Keratinocyte (primary cell): ENCODE data around the gene ANKRD27. TPM values are rescaled to one million over a fixed set of nuclear protein-coding genes. Genes with fewer than 3 reads are reported as not detected.

Experiments used
- DNase-seq: peaks from one replicate; pipeline ENCODE4 v3.0.0-alpha.2; 2011; ENCODE audit warnings: low read depth, missing footprints, low spot score
- FAIRE-seq: peaks from 2 replicates; lab custom pipeline; 2011; peaks lifted over from hg19 to GRCh38; lab: Jason Lieb, UNC
- H2AFZ ChIP-seq: 2 replicates; pipeline ENCODE4 v1.6.0; 2012; ENCODE audit warnings: low read length, control low read depth, inconsistent platforms; ENCODE audit not compliant: control insufficient read depth
- H3K27ac ChIP-seq: 2 replicates; pipeline ENCODE4 v1.5.1; 2011; ENCODE audit warnings: low read length; ENCODE audit not compliant: control insufficient read depth, insufficient read depth
- H3K27me3 ChIP-seq: 3 replicates; pipeline ENCODE4 v1.6.0; 2011; ENCODE audit warnings: low read length; ENCODE audit not compliant: control insufficient read depth, insufficient read depth; ENCODE audit errors: extremely low read depth
- H3K36me3 ChIP-seq, 2 experiments: 2 replicates in 1 of 2; 3 replicates in 1 of 2; pipeline ENCODE4 v1.5.1; 2011; ENCODE audit warnings: low read length in 2 of 2, mild to moderate bottlenecking in 1 of 2; ENCODE audit not compliant: control insufficient read depth in 2 of 2, insufficient read depth in 2 of 2; ENCODE audit errors: extremely low read depth in 1 of 2
- H3K4me1 ChIP-seq: 3 replicates; pipeline ENCODE4 v1.5.1; 2011; ENCODE audit warnings: low read length; ENCODE audit not compliant: control insufficient read depth, insufficient read depth; ENCODE audit errors: extremely low read depth
- H3K4me2 ChIP-seq: 3 replicates; pipeline ENCODE4 v1.6.0; 2011; ENCODE audit warnings: low read depth, low read length; ENCODE audit not compliant: control insufficient read depth, insufficient read depth; ENCODE audit errors: extremely low read depth
- H3K4me3 ChIP-seq, 3 experiments: fragments of 200-600 bp in 1 of 3; sonication (generic) in 1 of 3; 2 replicates in 2 of 3; 3 replicates in 1 of 3; pipeline ENCODE4 v1.5.1; 2011 to 2016; ENCODE audit warnings: low read length in 3 of 3, mild to moderate bottlenecking in 3 of 3, control low read depth in 2 of 3, inconsistent platforms in 1 of 3, low read depth in 1 of 3, mixed read lengths in 1 of 3, mixed run types in 1 of 3, moderate library complexity in 1 of 3; ENCODE audit not compliant: control insufficient read depth in 2 of 3, insufficient read depth in 2 of 3; ENCODE audit errors: extremely low read depth in 1 of 3
- H3K79me2 ChIP-seq: 2 replicates; pipeline ENCODE4 v1.6.0; 2012; ENCODE audit warnings: low read length; ENCODE audit not compliant: control insufficient read depth, insufficient read depth
- H3K9ac ChIP-seq: 3 replicates; pipeline ENCODE4 v1.6.0; 2011; ENCODE audit warnings: low read length; ENCODE audit not compliant: control insufficient read depth, insufficient read depth; ENCODE audit errors: extremely low read depth
- H3K9me1 ChIP-seq: 3 replicates; pipeline ENCODE4 v1.6.0; 2011; ENCODE audit warnings: low read length; ENCODE audit not compliant: control insufficient read depth, insufficient read depth; ENCODE audit errors: extremely low read depth
- H3K9me3 ChIP-seq: 2 replicates; pipeline ENCODE4 v1.5.1; 2012; ENCODE audit warnings: low read depth, low read length; ENCODE audit not compliant: control insufficient read depth
- H4K20me1 ChIP-seq: 3 replicates; pipeline ENCODE4 v1.6.0; 2011; ENCODE audit warnings: low read length; ENCODE audit not compliant: control insufficient read depth, insufficient read depth; ENCODE audit errors: extremely low read depth
- EZH2 ChIP-seq: IDR thresholded peaks from one replicate; pipeline ENCODE4 v1.6.1; 2012; ENCODE audit warnings: inconsistent platforms, mild to moderate bottlenecking, low read length, moderate library complexity
- dilution Hi-C: fragments of 300-500 bp; cut with MboI; formaldehyde crosslinking; loops from one replicate; pipeline ENCODE4 v1.7.0; 2020; ENCODE audit warnings: low sequenced_read_pairs; ENCODE audit not compliant: extremely low pct_ligation_motif_present
- polyA plus RNA-seq, 5 experiments: library from polyadenylated mRNA; depleted of rRNA in 3 of 5; stranded (reverse) in 3 of 5; stranded (forward) in 1 of 5; unstranded in 1 of 5; fragments of >200 nt; gene quantifications; 1 replicate in 1 of 5; 2 replicates in 3 of 5; 3 replicates in 1 of 5; pipeline versions ENCODE4 v1.2.1 to v1.2.3, GENCODE V29; 2011 to 2012; ENCODE audit warnings: missing spikeins in 2 of 5, low read depth in 1 of 5, low replicate concordance in 1 of 5
- TF ChIP-seq, protein P1 (sequence below), 3 experiments: IDR thresholded peaks in 1 of 3; conservative IDR thresholded peaks in 1 of 3; optimal IDR thresholded peaks in 1 of 3; 2 replicates in 2 of 3; 3 replicates in 1 of 3; pipeline versions ENCODE3 to v1.5.1; 2011; ENCODE audit warnings: low read length in 3 of 3, mild to moderate bottlenecking in 3 of 3, moderate library complexity in 2 of 3, control low read depth in 1 of 3, inconsistent platforms in 1 of 3; ENCODE audit not compliant: insufficient read depth in 2 of 3; ENCODE audit errors: extremely low read depth in 1 of 3

The ANKRD27 gene
- polyA plus RNA-seq, 1 donor (not counting 4 experiments of a cell fraction or from before 2014, with no cell fraction given): 34.5 TPM

DNA sequence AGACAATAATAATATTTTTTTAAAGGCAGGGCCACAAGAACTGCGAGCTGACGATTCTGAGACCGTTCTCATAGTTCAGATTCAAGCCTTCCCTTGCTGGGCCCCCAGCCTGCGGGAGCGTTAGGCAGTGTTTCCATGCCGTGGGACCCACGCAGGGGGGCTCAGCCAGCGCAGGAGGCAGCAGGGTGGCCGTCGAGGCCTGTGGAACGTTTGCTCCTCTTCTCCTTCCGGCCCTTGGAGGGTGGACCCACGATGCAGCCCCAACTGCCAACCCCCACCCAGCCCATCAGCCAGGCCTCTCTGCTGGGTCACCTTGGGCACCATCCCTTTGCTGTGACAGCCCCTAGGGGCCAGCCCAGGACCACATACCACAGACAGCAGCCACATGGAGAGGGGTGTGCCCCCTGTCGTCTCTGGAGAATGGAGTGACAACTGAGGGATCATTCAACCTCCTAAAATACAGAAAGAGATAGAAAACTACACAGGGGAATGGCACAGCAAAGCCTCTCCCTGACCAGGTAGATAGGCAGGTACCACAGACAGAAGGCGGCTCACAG, 47.2 kb downstream of the ANKRD27 start:
- no peak overlapping the region for H3K4me3 ChIP-seq
- no peak for TF ChIP-seq EZH2
- TF ChIP-seq, protein P1, sequence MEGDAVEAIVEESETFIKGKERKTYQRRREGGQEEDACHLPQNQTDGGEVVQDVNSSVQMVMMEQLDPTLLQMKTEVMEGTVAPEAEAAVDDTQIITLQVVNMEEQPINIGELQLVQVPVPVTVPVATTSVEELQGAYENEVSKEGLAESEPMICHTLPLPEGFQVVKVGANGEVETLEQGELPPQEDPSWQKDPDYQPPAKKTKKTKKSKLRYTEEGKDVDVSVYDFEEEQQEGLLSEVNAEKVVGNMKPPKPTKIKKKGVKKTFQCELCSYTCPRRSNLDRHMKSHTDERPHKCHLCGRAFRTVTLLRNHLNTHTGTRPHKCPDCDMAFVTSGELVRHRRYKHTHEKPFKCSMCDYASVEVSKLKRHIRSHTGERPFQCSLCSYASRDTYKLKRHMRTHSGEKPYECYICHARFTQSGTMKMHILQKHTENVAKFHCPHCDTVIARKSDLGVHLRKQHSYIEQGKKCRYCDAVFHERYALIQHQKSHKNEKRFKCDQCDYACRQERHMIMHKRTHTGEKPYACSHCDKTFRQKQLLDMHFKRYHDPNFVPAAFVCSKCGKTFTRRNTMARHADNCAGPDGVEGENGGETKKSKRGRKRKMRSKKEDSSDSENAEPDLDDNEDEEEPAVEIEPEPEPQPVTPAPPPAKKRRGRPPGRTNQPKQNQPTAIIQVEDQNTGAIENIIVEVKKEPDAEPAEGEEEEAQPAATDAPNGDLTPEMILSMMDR (optimal IDR thresholded peaks at IDR 0.05 in 1 of 3, IDR thresholded peaks at IDR 0.05 in 1 of 3, conservative IDR thresholded peaks at IDR 0.05 in 1 of 3; ENCODE audit: extremely low read depth in 1 of 3, insufficient read depth in 2 of 3, low read length in 3 of 3): no peak
- peaks cover 21 to 36% of the 10 kb centered on the region in 2 experiments for H3K36me3 ChIP-seq
- H3K9ac ChIP-seq: no peak overlapping the region
- H3K9me1 ChIP-seq: peaks cover 2% of the 10 kb centered on the region
- H3K4me2 ChIP-seq: no peak overlapping the region
- no peaks in the 10 kb centered on the region for H3K4me1 ChIP-seq
- FAIRE-seq (no peak), DNase-seq (no peak)
- H3K79me2 ChIP-seq: no peaks in the 10 kb centered on the region
- no peak overlapping the region for H3K27ac ChIP-seq
- H4K20me1 ChIP-seq: peaks cover 2% of the 10 kb centered on the region
- H3K27me3 ChIP-seq: no peaks in the 10 kb centered on the region
- no peaks in the 10 kb centered on the region for H3K9me3 ChIP-seq
- dilution Hi-C loops: no loop called here
- no peak overlapping the region for H2AFZ ChIP-seq

DNA sequence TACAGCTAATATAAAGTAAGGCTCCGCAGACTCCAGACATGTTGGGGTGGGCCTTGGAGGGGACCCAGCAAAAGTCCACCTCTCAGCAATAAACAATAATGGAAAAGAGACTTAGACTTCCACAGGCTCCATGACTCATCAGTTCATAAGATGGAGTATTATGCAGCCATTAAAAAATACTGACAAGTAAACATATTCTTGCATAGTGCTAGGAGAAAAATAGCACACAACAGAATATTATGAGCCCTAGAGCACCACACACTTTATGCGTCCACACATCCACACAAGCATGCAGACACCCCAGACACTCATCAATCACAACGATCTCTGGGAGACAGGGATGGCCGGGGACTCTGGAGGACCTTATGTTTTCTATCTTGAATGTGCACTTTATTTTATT, 48.0 kb downstream of the ANKRD27 start:
- no peak overlapping the region for H3K4me3 ChIP-seq
- no peaks in the 10 kb centered on the region for H3K9me3 ChIP-seq
- DNase-seq (no peak), FAIRE-seq (no peak)
- peaks cover 2% of the 10 kb centered on the region for H3K9me1 ChIP-seq
- H3K27me3 ChIP-seq: no peaks in the 10 kb centered on the region
- peaks cover 2% of the 10 kb centered on the region for H4K20me1 ChIP-seq
- H3K27ac ChIP-seq: no peak overlapping the region
- dilution Hi-C loops: no loop called here
- TF ChIP-seq EZH2: no peak
- TF ChIP-seq, protein P1 (optimal IDR thresholded peaks at IDR 0.05 in 1 of 3, IDR thresholded peaks at IDR 0.05 in 1 of 3, conservative IDR thresholded peaks at IDR 0.05 in 1 of 3; ENCODE audit: extremely low read depth in 1 of 3, insufficient read depth in 2 of 3, low read length in 3 of 3): no peak
- H3K4me2 ChIP-seq: no peak overlapping the region
- no peaks in the 10 kb centered on the region for H3K79me2 ChIP-seq
- no peak overlapping the region for H2AFZ ChIP-seq
- peaks cover 27 to 36% of the 10 kb centered on the region in 2 experiments for H3K36me3 ChIP-seq
- H3K9ac ChIP-seq: no peak overlapping the region
- H3K4me1 ChIP-seq: no peaks in the 10 kb centered on the region
